ENCODE measurements around the gene LRRC56.

DNA sequence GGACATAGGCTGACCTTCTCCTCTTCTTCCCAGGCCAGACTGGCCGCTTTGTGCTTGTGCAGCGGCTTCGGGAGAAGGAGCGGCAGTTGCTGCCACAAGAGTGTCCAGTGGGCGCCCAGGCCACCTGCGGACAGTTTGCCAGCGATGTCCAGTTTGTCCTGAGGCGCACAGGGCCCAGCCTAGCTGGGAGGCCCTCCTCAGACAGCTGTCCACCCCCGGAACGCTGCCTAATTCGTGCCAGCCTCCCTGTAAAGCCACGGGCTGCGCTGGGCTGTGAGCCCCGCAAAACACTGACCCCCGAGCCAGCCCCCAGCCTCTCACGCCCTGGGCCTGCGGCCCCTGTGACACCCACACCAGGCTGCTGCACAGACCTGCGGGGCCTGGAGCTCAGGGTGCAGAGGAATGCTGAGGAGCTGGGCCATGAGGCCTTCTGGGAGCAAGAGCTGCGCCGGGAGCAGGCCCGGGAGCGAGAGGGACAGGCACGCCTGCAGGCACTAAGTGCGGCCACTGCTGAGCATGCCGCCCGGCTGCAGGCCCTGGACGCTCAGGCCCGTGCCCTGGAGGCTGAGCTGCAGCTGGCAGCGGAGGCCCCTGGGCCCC lies 24.8 kb downstream of the LRRC56 start:
- no peak for TF ChIP-seq CTCF (IDR thresholded peaks at IDR 0.05; ENCODE audit: low read depth, low read length, missing input control)
- TF ChIP-seq, protein P1, sequence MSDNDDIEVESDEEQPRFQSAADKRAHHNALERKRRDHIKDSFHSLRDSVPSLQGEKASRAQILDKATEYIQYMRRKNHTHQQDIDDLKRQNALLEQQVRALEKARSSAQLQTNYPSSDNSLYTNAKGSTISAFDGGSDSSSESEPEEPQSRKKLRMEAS (IDR thresholded peaks at IDR 0.05) = no peak
- no peak for TF ChIP-seq REST (IDR thresholded peaks at IDR 0.05)
- TF ChIP-seq RXRA (IDR thresholded peaks at IDR 0.05) = no peak
- no peak for TF ChIP-seq NR2F2 (IDR thresholded peaks at IDR 0.05)
- TF ChIP-seq SP1 (IDR thresholded peaks at IDR 0.05) = no peak
- TF ChIP-seq TAF1 (conservative IDR thresholded peaks at IDR 0.05) = no peak
- no peak for TF ChIP-seq YY1 (IDR thresholded peaks at IDR 0.05)
- no peak for TF ChIP-seq RAD21 (IDR thresholded peaks at IDR 0.05)

Data from liver (tissue), 3 donors.